Measurements from ENCODE around the gene CCDC152.

- TF ChIP-seq CTCF (optimal IDR thresholded peaks at IDR 0.05 in 1 of 3, IDR thresholded peaks at IDR 0.05 in 1 of 3, conservative IDR thresholded peaks at IDR 0.05 in 1 of 3; ENCODE audit: extremely low read depth in 1 of 3, insufficient read depth in 2 of 3, low read length in 3 of 3) = no peak
- no peak for TF ChIP-seq EZH2 (IDR thresholded peaks at IDR 0.05; ENCODE audit: low read length)
Measured at GRCh38 chr5:42798284-42799240, 41.9 kb downstream of the CCDC152 start.
